Measurements from ENCODE around the gene TMEM42.

GRCh38 chr3:44907612-44908011, 45.9 kb downstream of the TMEM42 start:
- TF ChIP-seq, protein P1, sequence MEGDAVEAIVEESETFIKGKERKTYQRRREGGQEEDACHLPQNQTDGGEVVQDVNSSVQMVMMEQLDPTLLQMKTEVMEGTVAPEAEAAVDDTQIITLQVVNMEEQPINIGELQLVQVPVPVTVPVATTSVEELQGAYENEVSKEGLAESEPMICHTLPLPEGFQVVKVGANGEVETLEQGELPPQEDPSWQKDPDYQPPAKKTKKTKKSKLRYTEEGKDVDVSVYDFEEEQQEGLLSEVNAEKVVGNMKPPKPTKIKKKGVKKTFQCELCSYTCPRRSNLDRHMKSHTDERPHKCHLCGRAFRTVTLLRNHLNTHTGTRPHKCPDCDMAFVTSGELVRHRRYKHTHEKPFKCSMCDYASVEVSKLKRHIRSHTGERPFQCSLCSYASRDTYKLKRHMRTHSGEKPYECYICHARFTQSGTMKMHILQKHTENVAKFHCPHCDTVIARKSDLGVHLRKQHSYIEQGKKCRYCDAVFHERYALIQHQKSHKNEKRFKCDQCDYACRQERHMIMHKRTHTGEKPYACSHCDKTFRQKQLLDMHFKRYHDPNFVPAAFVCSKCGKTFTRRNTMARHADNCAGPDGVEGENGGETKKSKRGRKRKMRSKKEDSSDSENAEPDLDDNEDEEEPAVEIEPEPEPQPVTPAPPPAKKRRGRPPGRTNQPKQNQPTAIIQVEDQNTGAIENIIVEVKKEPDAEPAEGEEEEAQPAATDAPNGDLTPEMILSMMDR (IDR thresholded peaks at IDR 0.05; ENCODE audit: insufficient read depth, low read length): no peak
- TF ChIP-seq GABPA (IDR thresholded peaks at IDR 0.05; ENCODE audit: low read depth): no peak
- TF ChIP-seq POLR2AphosphoS5 (IDR thresholded peaks at IDR 0.05; ENCODE audit: low read depth): no peak
- no peak for TF ChIP-seq REST (IDR thresholded peaks at IDR 0.05; ENCODE audit: insufficient replicate concordance, low read depth)
- TF ChIP-seq SPI1 (IDR thresholded peaks at IDR 0.05; ENCODE audit: borderline replicate concordance, low read depth): no peak

Data from HL-60 (cell line).